HepG2 (cell line): Measurements from ENCODE around the gene PRKAG1.

Experiments used
- CENPT ChIP-seq: sonication (generic); formaldehyde crosslinking; IDR thresholded peaks from 2 replicates; pipeline ENCODE4 v1.8.0; 2022; ENCODE audit warnings: low read depth, mild to moderate bottlenecking, moderate library complexity, missing genetic modification reagents
- NFYC ChIP-seq: IDR thresholded peaks from 2 replicates; pipeline ENCODE4 v1.6.1; 2016; ENCODE audit warnings: missing genetic modification reagents, missing compliant biosample characterization
- SMARCC2 ChIP-seq: fragments of 450-650 bp; IDR thresholded peaks from 2 replicates; pipeline ENCODE4 v1.6.1; 2017; ENCODE audit warnings: antibody characterized with exemption, mild to moderate bottlenecking
- TCF12 ChIP-seq, 2 experiments: fragments of 450-650 bp in 1 of 2; sonication (generic) in 1 of 2; formaldehyde crosslinking in 1 of 2; IDR thresholded peaks; 2 replicates each; pipeline versions ENCODE4 v1.6.1 to v1.8.0; 2017 to 2022; ENCODE audit warnings: antibody characterized with exemption in 1 of 2, mild to moderate bottlenecking in 1 of 2, missing genetic modification reagents in 1 of 2, moderate library complexity in 1 of 2
- ZNF839 ChIP-seq: sonication (generic); formaldehyde crosslinking; IDR thresholded peaks from 2 replicates; pipeline ENCODE4 v1.4.0; 2020; ENCODE audit warnings: missing genetic modification reagents, mild to moderate bottlenecking, borderline replicate concordance
- TF ChIP-seq, protein P1 (sequence below): sonication (generic); formaldehyde crosslinking; IDR thresholded peaks from 2 replicates; pipeline ENCODE4 v1.4.0; 2020; ENCODE audit warnings: missing genetic modification reagents

DNA sequence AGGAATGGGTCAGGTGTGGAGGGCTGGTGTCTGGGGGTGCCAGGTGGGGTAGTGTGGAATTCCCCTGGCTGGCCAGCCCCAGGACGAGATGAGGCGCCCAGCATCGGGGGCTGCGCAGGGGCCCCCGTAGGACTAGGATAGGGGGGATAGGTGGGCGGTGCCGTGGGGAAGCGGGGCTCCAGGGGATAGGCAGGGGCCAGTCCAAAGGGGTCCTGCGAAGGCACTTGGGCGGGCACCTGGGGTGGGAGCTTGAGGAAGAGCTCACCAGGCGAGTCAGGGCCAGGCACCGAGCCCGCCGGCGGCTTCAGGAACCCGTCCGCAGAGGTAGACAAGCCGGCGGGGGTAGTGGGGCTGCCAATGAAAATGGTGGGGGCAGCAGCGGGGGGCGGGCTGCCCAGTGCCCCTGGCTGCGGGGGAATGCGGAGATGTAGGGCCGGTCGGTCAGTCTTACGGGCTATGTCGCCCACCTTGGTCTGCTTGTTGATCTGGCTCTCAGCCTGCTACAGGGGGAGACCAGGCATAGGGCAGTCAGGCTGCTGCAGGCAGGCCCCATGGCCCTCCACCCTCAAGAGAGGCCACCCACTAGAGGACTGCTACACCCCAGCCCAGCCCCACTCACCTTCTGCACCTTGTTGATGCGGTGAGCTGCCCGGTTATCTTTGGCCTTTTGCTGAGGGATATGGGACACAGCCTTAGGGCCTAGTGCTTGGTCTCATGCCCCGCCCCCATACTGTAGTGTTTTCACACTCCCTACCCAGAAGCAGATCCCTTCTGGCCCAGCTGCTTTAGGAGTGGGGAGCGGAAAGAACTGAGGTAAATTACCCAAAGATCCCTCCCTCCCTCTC, 22.7 kb upstream of the PRKAG1 start:
- TF ChIP-seq, protein P1, sequence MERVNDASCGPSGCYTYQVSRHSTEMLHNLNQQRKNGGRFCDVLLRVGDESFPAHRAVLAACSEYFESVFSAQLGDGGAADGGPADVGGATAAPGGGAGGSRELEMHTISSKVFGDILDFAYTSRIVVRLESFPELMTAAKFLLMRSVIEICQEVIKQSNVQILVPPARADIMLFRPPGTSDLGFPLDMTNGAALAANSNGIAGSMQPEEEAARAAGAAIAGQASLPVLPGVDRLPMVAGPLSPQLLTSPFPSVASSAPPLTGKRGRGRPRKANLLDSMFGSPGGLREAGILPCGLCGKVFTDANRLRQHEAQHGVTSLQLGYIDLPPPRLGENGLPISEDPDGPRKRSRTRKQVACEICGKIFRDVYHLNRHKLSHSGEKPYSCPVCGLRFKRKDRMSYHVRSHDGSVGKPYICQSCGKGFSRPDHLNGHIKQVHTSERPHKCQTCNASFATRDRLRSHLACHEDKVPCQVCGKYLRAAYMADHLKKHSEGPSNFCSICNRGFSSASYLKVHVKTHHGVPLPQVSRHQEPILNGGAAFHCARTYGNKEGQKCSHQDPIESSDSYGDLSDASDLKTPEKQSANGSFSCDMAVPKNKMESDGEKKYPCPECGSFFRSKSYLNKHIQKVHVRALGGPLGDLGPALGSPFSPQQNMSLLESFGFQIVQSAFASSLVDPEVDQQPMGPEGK (CRISPR knock-in tag), result no peak
- TF ChIP-seq CENPT (CRISPR knock-in tag) (no peak), NFYC (CRISPR knock-in tag) (no peak), SMARCC2 (no peak), TCF12 (IDR thresholded peaks at IDR 0.05) (no peak), TCF12 (CRISPR knock-in tag; IDR thresholded peaks at IDR 0.05) (no peak), ZNF839 (CRISPR knock-in tag) (no peak)
